NCI-H460 (cell line): ENCODE measurements around the gene HERC6. TPM values are rescaled to one million over a fixed set of nuclear protein-coding genes. Genes with fewer than 3 reads are reported as not detected.
"Not testable (repeated sequence)": the region's sequence is repeated elsewhere in the genome, so short reads cannot be mapped to it uniquely, and the experiment has no call there.

Experiments used
- DNase-seq: peaks from one replicate; pipeline ENCODE4 v3.0.0-alpha.2; 2016; ENCODE audit warnings: low read depth; ENCODE audit errors: extremely low read depth
- total RNA-seq: library from RNA; depleted of rRNA; stranded (reverse); fragments of >200 nt; shearing (Covaris generic); gene quantifications from 2 replicates; pipeline ENCODE4 v1.2.3, GENCODE V29; 2014

HERC6 gene
- total RNA-seq, 1 experiment from 2014 or later, result 5.2 TPM

- no peak for DNase-seq
These were observed 64.8 kb downstream of the HERC6 start for GRCh38 chr4:88443486-88443885.

GRCh38 chr4:88445252-88445651 is 66.6 kb downstream of the HERC6 start:
- DNase-seq, result no peak

GRCh38 chr4:88446124-88446523 is 67.5 kb downstream of the HERC6 start:
- DNase-seq, result no peak

GRCh38 chr4:88447371-88448095 is 68.9 kb downstream of the HERC6 start:
- no peak for DNase-seq

GRCh38 chr4:88448211-88448765 is 69.6 kb downstream of the HERC6 start:
- not testable (repeated sequence) for DNase-seq

GRCh38 chr4:88448889-88449288 is 70.2 kb downstream of the HERC6 start:
- no peak for DNase-seq

- no peak for DNase-seq
These were observed 70.6 kb downstream of the HERC6 start for GRCh38 chr4:88449290-88449689.

GRCh38 chr4:88451205-88451604 is 72.6 kb downstream of the HERC6 start:
- no peak for DNase-seq

- no peak for DNase-seq
These were observed 74.3 kb downstream of the HERC6 start for GRCh38 chr4:88452912-88453311.

- peak; percentile 86 for DNase-seq
These were observed 78.1 kb downstream of the HERC6 start, which contains the start of gene HERC5 for GRCh38 chr4:88456670-88457306. Gene HERC5, plus strand, starts transcription at chr4:88457119. Its CDS starts 151 bp downstream, at chr4:88457270.

- no peak for DNase-seq
These were observed 78.9 kb downstream of the HERC6 start for GRCh38 chr4:88457307-88458103.

GRCh38 chr4:88458104-88458740 is 79.6 kb downstream of the HERC6 start:
- DNase-seq, result no peak

- no peak for DNase-seq
These were observed 87.1 kb downstream of the HERC6 start for GRCh38 chr4:88465653-88466192.

GRCh38 chr4:88467392-88467791 is 88.7 kb downstream of the HERC6 start:
- DNase-seq, result no peak

- no peak for DNase-seq
These were observed 98.7 kb downstream of the HERC6 start for GRCh38 chr4:88477229-88477860.

- DNase-seq, result no peak
These were observed 99.6 kb downstream of the HERC6 start for GRCh38 chr4:88478247-88478646.

- DNase-seq, result no peak
These were observed 102.9 kb downstream of the HERC6 start for GRCh38 chr4:88481537-88481936.

- no peak for DNase-seq
These were observed 110.6 kb downstream of the HERC6 start for GRCh38 chr4:88489100-88489761.
